ENCODE measurements around the gene MB. TPM values are rescaled to one million over a fixed set of nuclear protein-coding genes. Genes with fewer than 3 reads are reported as not detected.
"Not testable (repeated sequence)": the region's sequence is repeated elsewhere in the genome, so short reads cannot be mapped to it uniquely, and the experiment has no call there.

The MB gene
- total RNA-seq, 1 experiment from 2014 or later = 6.3 TPM

DNA sequence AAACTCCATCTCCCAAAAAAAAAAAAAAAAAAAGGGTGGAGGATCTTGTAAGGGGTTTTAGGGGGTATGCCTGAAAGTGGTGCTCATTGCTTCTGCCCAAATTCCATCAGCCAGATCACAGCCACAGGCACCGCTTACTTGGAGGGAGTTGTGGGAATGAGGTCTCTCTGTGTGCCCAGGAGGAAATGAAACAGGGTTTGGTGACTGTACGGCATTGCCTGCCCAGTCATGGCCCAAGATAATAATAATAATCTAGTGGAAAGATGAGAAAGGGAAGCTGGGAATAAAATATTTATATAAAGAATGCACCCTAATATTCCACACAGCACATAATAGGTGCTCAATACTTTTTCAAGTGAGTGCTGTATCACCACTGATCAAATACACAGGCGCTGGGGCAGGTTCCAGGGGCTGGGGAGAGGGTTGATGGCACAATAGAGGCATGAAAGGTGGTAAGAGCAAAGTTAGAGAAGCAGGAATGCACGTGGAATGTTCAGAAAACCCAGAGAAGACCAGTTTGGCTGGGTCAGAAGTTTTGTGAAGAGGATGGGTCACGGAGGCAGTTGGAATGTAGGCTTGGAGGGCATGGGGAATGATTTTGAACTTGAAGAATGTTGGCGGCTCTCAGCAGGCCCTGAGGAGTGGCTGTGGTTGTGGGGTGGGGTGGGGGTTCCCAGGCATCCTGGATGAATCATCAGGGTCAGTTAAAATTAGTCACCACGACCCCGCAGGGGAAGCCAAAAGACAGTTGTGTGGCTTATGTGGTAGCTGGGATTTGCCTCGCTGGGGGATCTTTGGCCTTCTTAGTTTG lies 12.5 kb upstream of the MB start:
- H3K27ac ChIP-seq = peak overlapping the region; percentile 62

DNA sequence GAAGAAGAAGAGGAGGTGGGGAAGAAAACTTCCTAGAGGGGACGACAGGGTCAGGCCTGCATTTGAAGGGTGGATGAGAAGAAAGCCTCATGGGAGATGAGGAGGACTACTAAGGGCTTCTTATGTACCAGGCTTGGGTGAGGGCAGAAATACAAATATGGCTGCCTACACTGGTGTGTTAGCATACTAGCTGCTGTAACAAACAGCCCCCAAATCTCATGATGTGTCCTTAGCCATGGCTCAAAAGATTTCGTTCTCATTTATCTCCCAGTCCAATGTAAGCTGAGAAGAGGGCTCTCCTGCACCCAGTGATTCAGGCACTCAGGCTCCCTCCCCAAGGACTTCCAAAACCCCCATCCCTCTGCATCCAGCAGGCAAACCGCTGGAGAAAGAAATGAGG lies 11.6 kb upstream of the MB start:
- Histone ChIP-seq H3K4me3 (no peak overlapping the region), H3K9me3 (replicated peaks) (peaks cover 4% of the 10 kb centered on the region; the same call in 1 of the 2 replicates), H3K27me3 (no peaks in the 10 kb centered on the region), H3K27ac (no peak overlapping the region), H3K36me3 (no peaks in the 10 kb centered on the region), H3K4me1 (peaks cover 12% of the 10 kb centered on the region)
- no peak for DNase-seq

More for the DNA sequence above, 12.5 kb upstream of the MB start:
- H3K27me3 ChIP-seq = no peaks in the 10 kb centered on the region
- H3K9me3 ChIP-seq (replicated peaks) = peaks cover 4% of the 10 kb centered on the region; the same call in 1 of the 2 replicates
- H3K4me3 ChIP-seq = no peak overlapping the region
- H3K4me1 ChIP-seq = peaks cover 14% of the 10 kb centered on the region
- DNase-seq = peak; percentile 85 to 89
- H3K36me3 ChIP-seq = no peaks in the 10 kb centered on the region

DNA sequence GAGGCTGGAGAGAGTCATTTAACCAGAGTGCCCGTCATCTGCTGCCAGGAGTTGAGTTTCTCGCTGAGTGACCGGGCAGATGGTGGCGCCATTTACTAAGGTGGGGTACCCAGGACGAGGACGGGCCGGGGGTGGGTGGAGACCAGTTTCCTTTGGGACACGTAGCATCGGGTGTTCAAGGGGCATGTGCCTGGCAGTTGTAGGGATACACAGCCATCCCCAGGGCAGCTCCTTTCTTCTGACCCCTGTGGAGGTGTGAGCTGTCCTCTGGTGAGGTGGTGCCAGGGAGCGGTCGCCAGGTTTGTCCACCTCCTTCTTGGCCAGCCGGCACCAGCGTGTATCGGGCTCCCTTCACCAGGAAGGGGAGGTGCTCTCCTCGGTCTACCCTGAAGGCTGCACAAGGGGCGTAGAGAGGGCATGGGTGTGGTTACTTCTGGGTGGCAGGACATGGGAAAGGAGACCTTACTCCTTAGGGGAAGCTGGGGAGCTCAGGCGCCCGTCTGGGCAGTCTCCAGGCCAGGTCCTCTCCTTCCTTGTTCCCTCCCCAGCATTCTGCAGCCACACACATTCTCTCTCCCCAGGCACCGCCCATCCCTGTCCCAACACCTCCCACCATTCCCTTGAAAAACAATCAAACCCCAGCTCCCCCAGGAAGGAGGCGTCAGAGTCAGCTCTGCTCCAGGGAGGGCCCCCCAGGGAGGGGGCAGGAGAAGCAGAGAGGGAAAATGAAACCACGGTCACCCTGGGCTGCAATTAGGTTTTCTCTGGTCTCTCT lies 10.3 kb upstream of the MB start:
- peak; percentile 85 to 88 for DNase-seq
- peak overlapping the region; percentile 63 for H3K4me3 ChIP-seq
- H3K27ac ChIP-seq = peak overlapping the region; percentile 55
- peaks cover 16% of the 10 kb centered on the region for H3K4me1 ChIP-seq
- H3K27me3 ChIP-seq = no peaks in the 10 kb centered on the region
- peaks cover 4% of the 10 kb centered on the region; the same call in 1 of the 2 replicates for H3K9me3 ChIP-seq (replicated peaks)
- no peaks in the 10 kb centered on the region for H3K36me3 ChIP-seq

DNA sequence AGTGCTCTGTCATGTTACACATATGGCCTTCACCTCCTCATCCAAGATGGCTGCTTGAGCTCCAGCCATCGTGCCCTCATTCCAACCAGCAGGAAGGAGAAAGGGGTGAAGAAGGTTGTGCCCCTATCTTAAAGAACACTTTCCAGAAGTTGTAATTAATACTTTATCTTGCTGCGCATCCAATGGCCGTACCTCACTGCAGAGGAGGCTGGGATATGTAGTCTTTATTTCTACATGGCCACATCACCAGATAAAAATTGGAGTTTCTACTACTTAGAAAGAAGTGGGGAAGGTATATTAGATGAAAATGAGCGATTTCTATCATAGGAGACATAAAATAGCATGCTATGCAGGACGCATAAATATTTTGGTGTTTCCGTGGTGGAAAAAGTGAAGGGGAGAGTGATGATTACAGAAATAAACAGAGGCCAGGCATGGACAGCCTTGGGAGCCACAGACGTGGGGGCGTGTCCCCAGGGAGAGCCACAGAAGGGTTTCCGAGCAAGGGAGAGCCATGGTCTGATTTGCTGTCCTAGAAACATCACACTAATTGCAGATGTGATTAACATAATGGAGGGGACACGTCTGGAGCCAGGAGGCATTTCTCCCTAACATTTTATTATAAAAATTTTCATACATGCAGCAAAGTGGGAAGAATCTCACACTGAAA lies 8.8 kb upstream of the MB start:
- Histone ChIP-seq H3K36me3 (no peaks in the 10 kb centered on the region), H3K27me3 (no peaks in the 10 kb centered on the region), H3K4me3 (no peak overlapping the region), H3K9me3 (replicated peaks) (peaks cover 4% of the 10 kb centered on the region; the same call in 1 of the 2 replicates), H3K4me1 (peaks cover 28% of the 10 kb centered on the region), H3K27ac (no peak overlapping the region)
- DNase-seq = no peak

DNA sequence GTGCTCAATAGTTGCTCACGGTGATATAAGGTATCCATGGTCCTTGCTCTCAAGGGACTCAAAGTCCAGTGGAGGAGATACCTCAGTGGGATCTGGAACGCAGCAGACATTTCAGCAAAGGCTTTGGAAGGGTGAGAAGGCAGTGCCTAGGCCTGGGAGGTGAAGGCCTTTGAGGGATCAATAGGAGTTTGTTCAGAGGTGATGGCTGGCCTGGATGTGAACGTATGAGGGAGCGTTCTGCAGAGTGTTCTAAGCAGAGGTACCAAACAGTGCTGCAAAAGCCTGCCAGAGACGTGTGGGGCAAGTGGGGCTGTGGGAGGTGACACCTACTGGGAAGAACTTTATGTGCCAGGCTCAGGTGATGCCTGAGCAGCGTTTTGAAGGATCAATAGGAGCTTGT lies 7.4 kb upstream of the MB start:
- peaks cover 25% of the 10 kb centered on the region for H3K4me1 ChIP-seq
- H3K27me3 ChIP-seq = no peaks in the 10 kb centered on the region
- H3K36me3 ChIP-seq = no peaks in the 10 kb centered on the region
- peaks cover 4% of the 10 kb centered on the region; the same call in 1 of the 2 replicates for H3K9me3 ChIP-seq (replicated peaks)
- no peak overlapping the region for H3K4me3 ChIP-seq
- no peak overlapping the region for H3K27ac ChIP-seq
- no peak for DNase-seq

DNA sequence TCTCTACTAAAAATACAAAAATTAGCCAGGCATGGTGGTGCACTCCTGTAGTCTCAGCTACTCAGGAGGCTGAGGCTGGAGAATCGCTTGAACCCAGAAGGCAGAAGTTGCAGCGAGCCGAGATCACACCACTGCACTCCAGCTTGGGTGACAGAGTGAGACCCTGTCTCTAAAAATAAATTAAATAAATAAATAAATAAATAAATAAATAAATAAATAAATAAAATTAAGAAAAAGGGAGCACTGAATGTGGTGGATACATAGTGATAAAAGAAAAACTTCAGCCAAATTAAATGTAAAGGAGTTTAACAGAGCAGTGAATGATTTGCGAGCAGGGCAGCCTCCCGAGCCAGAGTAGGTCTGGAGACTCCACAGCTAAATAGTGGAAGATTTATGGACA lies 6.8 kb upstream of the MB start:
- H3K27ac ChIP-seq; H3K9me3 ChIP-seq (replicated peaks); H3K27me3 ChIP-seq; DNase-seq; H3K36me3 ChIP-seq; H3K4me3 ChIP-seq: not testable (repeated sequence)
- H3K4me1 ChIP-seq = peaks cover 20% of the 10 kb centered on the region

DNA sequence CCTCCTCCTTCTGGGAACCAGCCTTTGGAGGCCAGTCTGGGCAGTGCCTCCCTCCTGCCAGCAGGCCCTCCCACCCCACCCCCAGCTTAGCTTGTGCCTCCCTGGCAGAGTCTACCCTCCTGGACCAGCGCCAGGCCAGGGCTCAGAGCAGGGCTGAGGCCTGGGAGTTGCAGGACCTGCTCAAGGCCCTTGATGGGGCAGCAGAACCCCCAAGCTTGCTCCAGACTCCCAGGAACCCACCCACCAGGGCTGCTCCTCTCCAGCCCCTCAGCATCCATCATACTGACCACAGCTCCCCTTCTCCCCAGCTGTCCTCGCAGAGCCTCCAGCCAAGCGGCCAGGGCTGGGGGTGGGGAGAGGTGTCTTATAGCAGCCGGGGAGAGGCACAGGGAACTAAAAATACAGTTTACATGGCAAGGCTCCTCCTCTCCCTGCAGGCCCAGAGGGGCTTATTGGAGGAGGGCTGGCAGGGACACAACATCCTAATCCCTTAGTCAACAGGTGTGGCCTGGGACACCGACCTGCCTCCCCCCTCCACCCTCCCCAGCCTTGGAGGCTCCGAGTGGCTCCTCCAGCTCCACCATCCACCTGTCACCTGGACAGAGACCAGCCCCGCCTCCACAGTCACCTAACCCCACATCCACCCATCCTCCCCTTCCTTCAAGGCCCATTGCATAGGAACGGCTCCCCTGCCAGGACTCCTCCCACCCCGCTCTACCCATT lies 5.2 kb upstream of the MB start:
- Histone ChIP-seq H3K27ac (no peak overlapping the region), H3K27me3 (no peaks in the 10 kb centered on the region), H3K4me3 (no peak overlapping the region), H3K4me1 (peaks cover 28% of the 10 kb centered on the region), H3K36me3 (no peaks in the 10 kb centered on the region), H3K9me3 (replicated peaks) (no peaks in the 10 kb centered on the region)
- peak; percentile 88 to 91 for DNase-seq

DNA sequence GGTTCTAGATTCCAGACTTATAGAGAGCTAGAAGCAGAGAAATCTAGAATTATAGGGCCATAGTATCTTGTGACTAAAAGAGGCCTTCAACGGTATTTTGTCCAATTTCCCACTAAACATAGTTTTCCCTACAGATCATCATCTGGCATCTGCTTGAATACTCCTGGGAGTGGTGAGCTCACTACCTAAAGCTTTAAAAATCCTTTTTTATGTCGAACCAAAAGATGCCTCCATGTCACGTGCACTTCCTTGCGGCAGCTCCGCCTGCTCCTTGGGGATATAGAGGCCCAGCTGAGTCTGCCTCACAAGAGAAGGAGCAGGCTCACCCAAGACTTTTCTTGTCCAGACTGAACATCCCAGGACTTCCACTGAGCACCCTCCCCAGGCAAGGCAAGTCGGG lies 4.3 kb upstream of the MB start:
- H3K27me3 ChIP-seq = no peaks in the 10 kb centered on the region
- no peaks in the 10 kb centered on the region for H3K9me3 ChIP-seq (replicated peaks)
- no peak overlapping the region for H3K27ac ChIP-seq
- no peaks in the 10 kb centered on the region for H3K36me3 ChIP-seq
- H3K4me1 ChIP-seq = peaks cover 37% of the 10 kb centered on the region
- no peak overlapping the region for H3K4me3 ChIP-seq
- DNase-seq = no peak

DNA sequence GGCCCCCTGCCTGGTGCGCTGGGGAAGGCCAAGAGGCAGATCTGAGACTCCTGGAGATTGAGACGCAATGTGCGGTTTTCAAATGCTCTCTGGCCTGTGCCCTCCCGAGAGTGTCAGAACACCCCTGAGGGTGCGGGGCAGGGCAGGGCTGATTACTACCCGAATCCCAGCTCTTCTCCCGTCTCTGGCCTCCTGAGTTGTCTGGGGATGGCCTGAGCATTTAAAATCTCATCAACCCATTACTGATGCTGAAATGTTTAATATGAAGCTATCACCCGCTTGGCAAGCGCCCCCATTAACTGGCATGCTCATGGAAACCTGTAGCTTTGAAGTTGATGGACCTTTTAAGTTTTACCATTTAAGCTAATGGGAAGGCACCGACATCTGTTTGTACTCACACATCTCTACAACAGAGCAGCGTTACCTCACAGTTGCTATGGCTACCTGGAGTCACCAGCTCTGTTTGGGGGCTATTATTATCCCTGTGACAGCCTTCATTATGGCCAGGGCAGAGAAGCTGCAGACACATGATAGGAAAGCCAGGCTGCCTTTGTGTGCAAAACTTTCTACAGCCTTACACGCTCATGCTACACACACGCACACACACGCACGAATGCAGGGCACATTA lies 3.6 kb upstream of the MB start:
- no peak overlapping the region for H3K27ac ChIP-seq
- H3K9me3 ChIP-seq (replicated peaks) = no peaks in the 10 kb centered on the region
- DNase-seq = no peak
- peaks cover 41% of the 10 kb centered on the region for H3K4me1 ChIP-seq
- no peak overlapping the region for H3K4me3 ChIP-seq
- no peaks in the 10 kb centered on the region for H3K27me3 ChIP-seq
- no peaks in the 10 kb centered on the region for H3K36me3 ChIP-seq

DNA sequence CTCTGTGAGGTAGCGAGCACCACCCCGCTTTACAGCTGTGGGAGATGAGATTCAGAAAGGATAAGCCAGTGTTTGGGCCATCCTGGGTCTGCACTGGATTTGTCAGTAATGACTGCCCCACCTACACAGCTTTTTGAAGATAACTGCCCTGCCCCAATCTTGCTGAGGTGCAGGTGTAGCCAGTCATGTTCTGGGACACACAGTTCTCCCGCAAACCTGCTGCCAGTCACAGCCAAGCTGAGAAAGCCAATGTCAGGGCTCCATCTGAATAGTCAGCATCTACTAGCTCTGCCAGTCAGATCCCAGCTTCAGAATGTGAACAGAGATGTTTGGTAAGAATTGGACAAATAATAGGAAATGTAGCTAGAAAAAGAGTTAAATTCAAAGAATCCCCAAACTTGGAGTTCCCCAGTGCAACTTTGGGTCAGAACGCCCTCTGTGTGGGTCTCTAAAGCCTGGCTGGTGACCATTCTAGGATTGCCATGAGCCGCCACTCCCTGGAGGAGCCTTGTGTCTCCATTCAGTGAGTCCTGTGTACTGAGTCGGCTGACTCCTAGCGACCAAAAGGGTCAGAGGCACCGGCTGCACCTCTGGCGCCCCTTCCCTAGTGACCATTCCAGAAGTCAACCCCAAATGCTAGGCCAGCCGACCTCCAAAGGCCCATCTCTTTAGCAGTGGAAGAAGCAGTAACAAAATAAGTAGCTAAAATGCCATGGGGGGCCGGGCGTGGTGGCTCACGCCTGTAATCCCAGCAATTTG lies 2.4 kb upstream of the MB start:
- Histone ChIP-seq H3K27ac (no peak overlapping the region), H3K4me1 (peaks cover 41% of the 10 kb centered on the region), H3K36me3 (no peaks in the 10 kb centered on the region), H3K4me3 (no peak overlapping the region), H3K9me3 (replicated peaks) (no peaks in the 10 kb centered on the region), H3K27me3 (no peaks in the 10 kb centered on the region)
- DNase-seq = no peak

DNA sequence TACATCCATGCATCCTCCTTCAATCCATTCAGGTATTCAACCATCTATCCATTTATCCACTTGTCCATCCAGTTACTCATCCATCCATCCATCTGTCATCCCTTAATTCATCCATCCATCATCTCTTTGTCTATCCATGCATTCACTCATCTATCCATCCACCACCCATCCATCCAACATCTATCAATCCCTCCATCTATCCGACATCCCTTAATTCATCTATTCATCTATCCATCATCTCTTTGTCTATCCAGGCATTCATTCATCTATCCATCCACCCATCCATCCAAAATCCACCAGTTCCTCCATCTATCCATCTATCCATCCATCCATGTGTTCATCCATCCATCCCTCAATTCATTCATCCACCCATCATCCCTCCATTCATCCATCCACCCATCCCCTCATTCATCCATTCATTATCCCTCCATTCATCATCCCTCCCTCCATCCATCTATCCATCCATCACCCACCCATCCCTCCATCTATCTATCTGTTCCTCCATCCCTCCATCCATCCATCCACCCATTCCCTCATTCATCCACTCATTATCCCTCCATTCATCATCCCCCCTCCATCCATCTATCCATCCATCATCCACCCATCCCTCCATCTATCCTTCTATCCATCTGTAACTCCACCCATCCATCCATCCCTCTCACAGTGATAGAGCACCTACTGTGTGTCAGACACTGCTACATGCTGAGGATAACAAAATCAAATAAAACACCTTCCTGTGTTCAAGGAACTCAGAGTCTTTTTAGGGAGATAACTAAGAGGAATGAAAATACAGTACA lies 1.5 kb upstream of the MB start:
- Histone ChIP-seq H3K27me3 (no peaks in the 10 kb centered on the region), H3K27ac (no peak overlapping the region), H3K36me3 (no peaks in the 10 kb centered on the region), H3K4me1 (peaks cover 41% of the 10 kb centered on the region), H3K4me3 (no peak overlapping the region), H3K9me3 (replicated peaks) (no peaks in the 10 kb centered on the region)
- DNase-seq = no peak

DNA sequence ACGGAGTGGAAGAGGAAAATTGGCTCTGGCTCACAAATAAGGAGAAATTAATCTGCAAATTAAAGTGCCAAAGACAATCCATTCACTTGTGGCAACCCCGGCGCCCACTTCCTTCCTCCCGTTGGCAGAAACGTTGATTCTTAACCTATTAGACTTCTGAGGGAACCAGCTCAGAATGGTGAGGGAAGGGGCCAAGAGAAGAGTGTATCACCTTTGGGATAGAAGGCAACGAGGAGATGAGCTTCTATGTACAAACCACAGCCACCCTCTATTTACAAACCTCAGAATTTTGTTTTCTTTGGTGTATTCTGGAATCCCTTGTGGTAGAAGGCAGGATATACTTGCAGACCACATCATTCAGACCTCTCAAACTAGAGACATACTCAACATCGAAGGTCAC lies 1.1 kb downstream of the MB start:
- no peak overlapping the region for H3K4me3 ChIP-seq
- no peaks in the 10 kb centered on the region for H3K27me3 ChIP-seq
- no peaks in the 10 kb centered on the region for H3K9me3 ChIP-seq (replicated peaks)
- H3K36me3 ChIP-seq = no peaks in the 10 kb centered on the region
- no peak overlapping the region for H3K27ac ChIP-seq
- DNase-seq = no peak
- peaks cover 21% of the 10 kb centered on the region for H3K4me1 ChIP-seq

DNA sequence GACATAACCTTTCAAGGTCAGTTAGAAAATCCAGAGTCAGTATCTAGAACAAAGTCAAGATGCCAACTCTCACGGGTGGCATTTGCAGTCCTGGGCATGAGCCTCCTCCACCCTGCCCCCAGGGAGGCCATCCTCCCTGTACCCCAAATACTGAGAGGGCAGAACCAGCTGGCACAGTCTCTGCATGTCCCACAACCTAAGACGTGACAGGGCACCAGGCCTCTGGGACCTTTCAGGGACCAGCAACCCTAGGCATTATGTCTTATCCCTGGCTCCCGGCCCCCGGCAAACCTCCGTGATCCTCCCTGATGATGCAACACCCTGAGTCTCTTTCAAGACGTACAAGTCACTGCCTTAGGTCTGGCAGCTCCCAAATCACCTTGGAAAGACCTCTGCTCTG lies 2.0 kb downstream of the MB start:
- no peak overlapping the region for H3K27ac ChIP-seq
- H3K4me1 ChIP-seq = peaks cover 21% of the 10 kb centered on the region
- H3K27me3 ChIP-seq = no peaks in the 10 kb centered on the region
- H3K4me3 ChIP-seq = no peak overlapping the region
- H3K9me3 ChIP-seq (replicated peaks) = no peaks in the 10 kb centered on the region
- H3K36me3 ChIP-seq = no peaks in the 10 kb centered on the region
- no peak for DNase-seq
